ENCODE results near the gene NDUFS6.

Gene NDUFS6

DNA sequence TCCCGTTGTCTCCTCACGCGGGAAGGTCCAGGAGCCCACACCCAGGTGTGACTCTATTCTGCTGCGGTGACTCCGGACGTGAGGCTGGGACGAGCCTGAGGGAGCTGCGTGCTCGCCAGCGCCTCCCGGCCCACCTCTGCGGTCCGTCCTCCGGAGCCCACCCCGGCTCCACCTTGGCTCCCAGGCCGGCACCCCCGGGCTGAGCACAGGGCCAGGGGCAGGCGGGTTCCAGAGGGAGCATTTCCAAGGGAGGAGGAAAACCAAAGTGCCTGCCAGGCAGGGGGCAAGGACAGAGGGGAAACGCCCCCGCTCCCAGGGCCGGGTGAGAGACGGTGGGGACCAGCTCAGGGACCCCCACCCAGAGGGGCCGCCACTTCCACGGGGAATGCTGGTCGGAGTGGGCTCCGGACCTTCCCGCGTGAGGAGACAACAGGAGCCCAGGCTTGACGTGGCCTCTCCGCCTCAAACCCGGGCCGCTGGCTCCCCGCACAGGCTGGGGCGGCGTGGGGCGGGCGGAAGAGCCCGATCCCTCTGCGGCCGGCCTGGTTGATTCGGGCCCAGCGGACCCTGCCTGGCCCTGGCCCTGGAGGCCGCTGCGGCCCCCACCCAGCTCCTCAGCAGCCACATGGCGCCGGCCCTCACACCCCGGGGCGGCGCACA, 55.5 kb downstream of the NDUFS6 start:
- TF ChIP-seq, protein P1, sequence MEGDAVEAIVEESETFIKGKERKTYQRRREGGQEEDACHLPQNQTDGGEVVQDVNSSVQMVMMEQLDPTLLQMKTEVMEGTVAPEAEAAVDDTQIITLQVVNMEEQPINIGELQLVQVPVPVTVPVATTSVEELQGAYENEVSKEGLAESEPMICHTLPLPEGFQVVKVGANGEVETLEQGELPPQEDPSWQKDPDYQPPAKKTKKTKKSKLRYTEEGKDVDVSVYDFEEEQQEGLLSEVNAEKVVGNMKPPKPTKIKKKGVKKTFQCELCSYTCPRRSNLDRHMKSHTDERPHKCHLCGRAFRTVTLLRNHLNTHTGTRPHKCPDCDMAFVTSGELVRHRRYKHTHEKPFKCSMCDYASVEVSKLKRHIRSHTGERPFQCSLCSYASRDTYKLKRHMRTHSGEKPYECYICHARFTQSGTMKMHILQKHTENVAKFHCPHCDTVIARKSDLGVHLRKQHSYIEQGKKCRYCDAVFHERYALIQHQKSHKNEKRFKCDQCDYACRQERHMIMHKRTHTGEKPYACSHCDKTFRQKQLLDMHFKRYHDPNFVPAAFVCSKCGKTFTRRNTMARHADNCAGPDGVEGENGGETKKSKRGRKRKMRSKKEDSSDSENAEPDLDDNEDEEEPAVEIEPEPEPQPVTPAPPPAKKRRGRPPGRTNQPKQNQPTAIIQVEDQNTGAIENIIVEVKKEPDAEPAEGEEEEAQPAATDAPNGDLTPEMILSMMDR (IDR thresholded peaks at IDR 0.05; ENCODE audit: borderline replicate concordance, insufficient read depth, low read depth, low read length): no peak
- no peak overlapping the region for H3K4me3 ChIP-seq (ENCODE audit: low read depth, low read length)

DNA sequence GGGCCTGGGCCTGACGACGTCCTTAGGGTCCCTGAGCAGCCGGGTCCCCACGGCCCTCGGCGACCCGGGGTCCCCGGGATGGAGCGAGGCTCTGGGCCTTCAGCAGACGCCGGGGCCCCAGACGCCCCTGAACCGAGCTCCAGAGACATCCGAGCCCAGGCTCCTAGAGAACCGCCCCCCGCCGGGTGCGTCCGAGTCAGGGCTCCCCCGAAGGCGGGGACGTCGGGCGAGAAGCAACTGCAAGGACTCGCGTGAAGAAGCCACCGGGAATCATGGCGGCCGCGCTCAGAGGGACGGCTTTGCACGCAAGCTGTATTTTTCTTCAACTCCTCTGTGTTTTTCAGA, 56.0 kb downstream of the NDUFS6 start:
- TF ChIP-seq, protein P1 (IDR thresholded peaks at IDR 0.05; ENCODE audit: borderline replicate concordance, insufficient read depth, low read depth, low read length): no peak
- H3K4me3 ChIP-seq (ENCODE audit: low read depth, low read length): no peak overlapping the region

DNA sequence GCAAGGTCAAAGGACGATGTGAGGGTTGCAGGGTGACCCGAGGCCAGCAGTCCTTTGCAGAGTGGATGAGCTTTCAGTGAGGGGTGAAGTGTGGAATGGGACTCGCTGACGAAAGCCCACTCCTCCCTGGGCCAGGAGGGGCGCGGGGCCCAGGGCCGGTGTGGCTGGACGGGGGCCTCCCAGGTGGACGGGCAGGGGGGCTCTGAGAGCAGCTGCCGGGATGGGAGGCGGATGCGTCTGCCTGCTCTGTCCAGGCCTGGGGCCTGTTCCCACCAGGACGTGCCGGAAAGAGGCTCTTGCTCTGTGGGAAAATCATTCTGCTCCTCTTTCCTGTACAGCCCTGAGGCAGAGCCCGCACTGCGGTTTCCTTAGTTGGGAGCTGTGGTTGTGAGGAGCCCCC, 57.2 kb downstream of the NDUFS6 start:
- H3K4me3 ChIP-seq (ENCODE audit: low read depth, low read length): no peak overlapping the region
- TF ChIP-seq, protein P1 (IDR thresholded peaks at IDR 0.05; ENCODE audit: borderline replicate concordance, insufficient read depth, low read depth, low read length): no peak

DNA sequence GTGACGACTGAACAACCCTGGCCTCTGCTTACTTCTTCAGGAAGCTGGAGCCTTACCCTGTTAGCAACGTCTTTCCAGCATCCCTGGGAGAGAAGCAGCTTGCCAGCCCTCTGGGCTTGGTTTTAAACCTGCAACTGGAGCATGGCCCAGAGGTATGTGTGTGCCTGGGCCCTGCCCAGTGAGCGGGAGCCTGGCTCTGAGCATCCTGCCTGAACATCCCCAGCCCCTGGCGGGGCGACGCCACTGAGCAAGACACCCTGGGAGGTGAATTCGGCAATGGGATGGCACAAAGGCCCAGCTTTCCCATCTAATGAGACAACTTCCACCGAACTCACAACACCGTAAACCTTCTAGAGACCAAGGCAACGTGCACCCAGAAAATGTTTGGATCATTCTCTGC, 57.9 kb downstream of the NDUFS6 start:
- TF ChIP-seq, protein P1 (IDR thresholded peaks at IDR 0.05; ENCODE audit: borderline replicate concordance, insufficient read depth, low read depth, low read length): no peak
- no peak overlapping the region for H3K4me3 ChIP-seq (ENCODE audit: low read depth, low read length)

DNA sequence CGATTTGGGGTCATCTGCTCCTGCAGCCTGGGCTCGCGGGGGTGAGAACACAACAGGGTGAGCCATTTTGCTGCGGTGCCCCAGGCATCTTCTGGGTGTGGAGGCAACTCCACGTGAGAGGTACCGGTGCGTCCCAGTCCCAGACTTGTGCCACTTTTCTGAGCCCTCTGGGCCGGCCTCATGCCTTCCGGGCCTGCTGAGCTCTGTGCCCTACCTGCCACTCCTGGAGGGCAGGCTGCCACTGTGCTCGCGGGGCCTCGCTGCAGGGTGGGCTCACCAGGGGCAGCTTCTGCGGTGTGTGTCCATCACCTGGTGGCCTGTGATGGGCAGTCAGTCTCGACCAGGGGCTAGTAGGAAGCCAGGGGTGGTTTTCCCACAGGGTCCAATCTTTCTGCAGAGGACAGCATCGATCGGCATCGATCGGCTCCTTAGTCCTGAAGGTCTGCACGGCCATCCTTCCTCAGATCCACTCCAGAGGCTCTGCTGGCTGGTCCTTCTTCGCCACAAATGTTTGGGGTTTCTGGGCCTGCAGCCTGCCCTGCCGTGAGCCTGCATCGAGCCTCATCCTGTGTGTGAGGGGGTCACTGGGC, 58.9 kb downstream of the NDUFS6 start:
- TF ChIP-seq, protein P1 (IDR thresholded peaks at IDR 0.05; ENCODE audit: borderline replicate concordance, insufficient read depth, low read depth, low read length): no peak
- no peak overlapping the region for H3K4me3 ChIP-seq (ENCODE audit: low read depth, low read length)

DNA sequence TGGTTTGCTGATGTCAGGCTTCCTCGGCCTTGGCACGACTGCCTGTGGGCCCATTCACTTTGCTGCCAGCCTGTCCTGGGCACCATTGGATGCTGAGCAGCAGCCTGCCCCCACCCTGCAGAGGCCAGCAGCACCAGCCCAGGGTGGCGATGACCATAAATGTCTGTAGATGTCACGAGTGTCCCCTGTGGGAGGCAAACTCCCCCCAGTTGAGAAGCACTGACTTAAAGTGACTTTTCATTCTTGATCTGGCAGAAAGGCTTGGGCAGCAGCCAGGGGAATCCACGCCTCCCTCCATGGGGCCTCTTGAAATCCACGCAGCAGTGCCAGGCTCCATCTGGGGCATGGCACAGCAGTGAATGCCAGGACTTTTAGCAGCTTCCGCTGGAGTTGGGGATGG, 59.7 kb downstream of the NDUFS6 start:
- H3K4me3 ChIP-seq (ENCODE audit: low read depth, low read length): no peak overlapping the region
- TF ChIP-seq, protein P1 (IDR thresholded peaks at IDR 0.05; ENCODE audit: borderline replicate concordance, insufficient read depth, low read depth, low read length): no peak

DNA sequence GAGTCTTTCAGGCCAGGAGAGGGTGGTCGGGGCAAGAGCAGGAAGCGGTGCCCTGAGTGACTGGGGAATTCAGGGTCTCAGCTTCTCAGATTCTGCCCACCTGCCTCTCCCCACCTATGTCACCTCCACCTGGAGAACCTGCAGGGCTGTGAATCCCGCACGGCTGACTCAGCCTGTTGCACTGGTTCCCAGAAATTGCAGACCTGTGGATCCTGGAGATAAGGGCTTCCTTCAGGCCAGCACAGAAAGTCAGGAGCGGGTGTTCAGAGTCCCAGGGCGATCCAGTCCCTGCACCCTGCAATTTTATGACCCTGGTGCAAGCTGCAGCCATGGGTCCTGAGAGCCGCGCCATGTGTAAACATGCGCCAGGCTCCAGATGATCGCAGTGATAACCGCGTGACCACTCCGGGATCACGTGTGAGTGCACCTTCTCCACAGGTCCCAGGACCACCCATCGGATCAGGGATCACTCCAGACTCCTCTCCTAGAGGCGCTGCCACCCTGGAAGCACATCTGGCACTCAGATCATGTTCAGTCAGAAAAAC, 63.8 kb downstream of the NDUFS6 start:
- no peak overlapping the region for H3K4me3 ChIP-seq (ENCODE audit: low read depth, low read length)
- TF ChIP-seq, protein P1 (IDR thresholded peaks at IDR 0.05; ENCODE audit: borderline replicate concordance, insufficient read depth, low read depth, low read length): no peak

All from GM12875 (cell line).